Renal pelvis (tissue), 4 donors: ENCODE results near the gene THAP5. TPM values are rescaled to one million over a fixed set of nuclear protein-coding genes. Genes with fewer than 3 reads are reported as not detected.
"Not testable (repeated sequence)": the region's sequence is repeated elsewhere in the genome, so short reads cannot be mapped to it uniquely, and the experiment has no call there.

Source experiments
- DNase-seq: peaks from one replicate; pipeline ENCODE4 v3.0.0-alpha.2; 2013
- polyA plus RNA-seq, 3 donors: library from polyadenylated mRNA; unstranded; fragments of 120-200 nt; gene quantifications; one replicate each; pipeline ENCODE4 v1.2.1, GENCODE V29; 2013; ENCODE audit not compliant: insufficient read length in 3 of 3

THAP5 gene
- polyA plus RNA-seq, 3 donors: 28.6 to 37.7 (median 33.9) TPM

GRCh38 chr7:108592646-108593201, 23.2 kb upstream of the THAP5 start:
- DNase-seq: no peak

- DNase-seq: no peak
These were observed 21.1 kb upstream of the THAP5 start for GRCh38 chr7:108590606-108591005.

GRCh38 chr7:108589874-108590273, 20.4 kb upstream of the THAP5 start:
- DNase-seq: peak; percentile 50

- DNase-seq: no peak
These were observed 19.7 kb upstream of the THAP5 start for GRCh38 chr7:108589199-108589598.

- no peak for DNase-seq
These were observed 16.8 kb upstream of the THAP5 start for GRCh38 chr7:108586274-108586710.

GRCh38 chr7:108585843-108586242, 16.3 kb upstream of the THAP5 start:
- no peak for DNase-seq

- DNase-seq: no peak
These were observed 14.7 kb upstream of the THAP5 start for GRCh38 chr7:108584211-108584610.

GRCh38 chr7:108581655-108582491, 12.4 kb upstream of the THAP5 start:
- DNase-seq: peak; percentile 42

- DNase-seq: no peak
These were observed 10.8 kb upstream of the THAP5 start for GRCh38 chr7:108580298-108580697.

GRCh38 chr7:108578937-108579336, 9.4 kb upstream of the THAP5 start:
- DNase-seq: no peak

- no peak for DNase-seq
These were observed 6.6 kb upstream of the THAP5 start for GRCh38 chr7:108576116-108576515.

GRCh38 chr7:108575156-108575555, 5.7 kb upstream of the THAP5 start:
- DNase-seq: no peak

- DNase-seq: no peak
These were observed 3.0 kb upstream of the THAP5 start for GRCh38 chr7:108572480-108572879.

GRCh38 chr7:108570146-108570755, 745 bp upstream of the THAP5 start:
- peak; percentile 50 for DNase-seq

- DNase-seq: no peak
These were observed 615 bp downstream of the THAP5 start for GRCh38 chr7:108568801-108569380.

GRCh38 chr7:108565987-108566386, 3.5 kb downstream of the THAP5 start:
- DNase-seq: no peak

GRCh38 chr7:108561047-108561619, 8.4 kb downstream of the THAP5 start:
- DNase-seq: no peak

- no peak for DNase-seq
These were observed 10.3 kb downstream of the THAP5 start for GRCh38 chr7:108559253-108559652.

GRCh38 chr7:108557617-108558016, 11.9 kb downstream of the THAP5 start:
- DNase-seq: no peak

- no peak for DNase-seq
These were observed 12.3 kb downstream of the THAP5 start for GRCh38 chr7:108557191-108557590.

- DNase-seq: not testable (repeated sequence)
These were observed 12.8 kb downstream of the THAP5 start for GRCh38 chr7:108556665-108557064.
